ENCODE measurements around the gene ZSCAN12. TPM values are rescaled to one million over a fixed set of nuclear protein-coding genes. Genes with fewer than 3 reads are reported as not detected.

Gene ZSCAN12
- total RNA-seq, 1 donor from 2014 or later, result 20.7 TPM

- H3K36me3 ChIP-seq, result no peaks in the 10 kb centered on the region
- peaks cover 15% of the 10 kb centered on the region for H3K4me1 ChIP-seq
- no peak overlapping the region for H3K27ac ChIP-seq
- Mint-ChIP-seq H3K36me3 (peaks cover 17% of the 10 kb centered on the region), H3K4me1 (peaks cover 26% of the 10 kb centered on the region), H3K9me3 (peaks cover 7% of the 10 kb centered on the region), H3K27me3 (ENCODE audit: insufficient read depth, low read depth) (peaks cover 3% of the 10 kb centered on the region), H3K4me3 (peak overlapping the region; percentile 100), H3K27ac (no peak overlapping the region)
- H3K79me2 ChIP-seq (ENCODE audit: low read depth), result peaks cover 44% of the 10 kb centered on the region
- TF ChIP-seq EZH2 (IDR thresholded peaks at IDR 0.05) (no peak), EZH2phosphoT487 (IDR thresholded peaks at IDR 0.05) (no peak), CTCF (IDR thresholded peaks at IDR 0.05) (no peak)
- no peak for DNase-seq (ENCODE audit: low spot score)
- H3K4me3 ChIP-seq, result peak overlapping the region; percentile 94
- no peaks in the 10 kb centered on the region for H3K9me3 ChIP-seq (ENCODE audit: low read depth)
- no peak overlapping the region for H2AFZ ChIP-seq (replicated peaks)
- H3K4me2 ChIP-seq, result peak overlapping the region; percentile 89
- H3K9ac ChIP-seq, result no peak overlapping the region
- peaks cover 10% of the 10 kb centered on the region for H3F3A ChIP-seq (ENCODE audit: low read depth)
- peaks cover 19% of the 10 kb centered on the region for H4K20me1 ChIP-seq (ENCODE audit: low read depth)
- H3K27me3 ChIP-seq, result peaks cover 22% of the 10 kb centered on the region
Observed at GRCh38 chr6:28351087-28351486, 48.5 kb downstream of the ZSCAN12 start.

- H3K27me3 ChIP-seq, result peaks cover 32% of the 10 kb centered on the region
- H4K20me1 ChIP-seq (ENCODE audit: low read depth), result peaks cover 10% of the 10 kb centered on the region
- peaks cover 17% of the 10 kb centered on the region for H3K36me3 Mint-ChIP-seq
- H3K4me3 ChIP-seq, result peak within 1 kb of the TSS; percentile 94
- H3K4me1 ChIP-seq, result peaks cover 9% of the 10 kb centered on the region
- H3F3A ChIP-seq (ENCODE audit: low read depth), result peaks cover 7% of the 10 kb centered on the region
- TF ChIP-seq EZH2phosphoT487 (IDR thresholded peaks at IDR 0.05) (no peak), EZH2 (IDR thresholded peaks at IDR 0.05) (no peak), CTCF (IDR thresholded peaks at IDR 0.05) (no peak)
- peaks cover 7% of the 10 kb centered on the region for H3K9me3 Mint-ChIP-seq
- peak within 1 kb of the TSS; percentile 99 for H3K27ac Mint-ChIP-seq
- H3K36me3 ChIP-seq, result no peaks in the 10 kb centered on the region
- peak; percentile 91 for DNase-seq (ENCODE audit: low spot score)
- H2AFZ ChIP-seq (replicated peaks), result peak within 1 kb of the TSS; percentile 100
- peak within 1 kb of the TSS; percentile 23 for H3K27ac ChIP-seq
- H3K4me1 Mint-ChIP-seq, result peaks cover 18% of the 10 kb centered on the region
- peaks cover 44% of the 10 kb centered on the region for H3K79me2 ChIP-seq (ENCODE audit: low read depth)
- peaks cover 6% of the 10 kb centered on the region for H3K27me3 Mint-ChIP-seq (ENCODE audit: insufficient read depth, low read depth)
- peak within 1 kb of the TSS; percentile 100 for H3K4me3 Mint-ChIP-seq
- H3K4me2 ChIP-seq, result peak within 1 kb of the TSS; percentile 89
- peak within 1 kb of the TSS; percentile 76 for H3K9ac ChIP-seq
- H3K9me3 ChIP-seq (ENCODE audit: low read depth), result no peaks in the 10 kb centered on the region
Observed at GRCh38 chr6:28349892-28350737, 49.4 kb downstream of the ZSCAN12 start, which contains the start of gene ZKSCAN3. Gene ZKSCAN3 (plus strand): TSS chr6:28349947. CDS start chr6:28359587, 9,640 bp downstream.

- Histone ChIP-seq H3K27ac (no peak overlapping the region), H4K20me1 (ENCODE audit: low read depth) (peaks cover 4% of the 10 kb centered on the region), H3K27me3 (peaks cover 39% of the 10 kb centered on the region), H3K4me3 (peak overlapping the region; percentile 94), H3K4me1 (peaks cover 9% of the 10 kb centered on the region), H3F3A (ENCODE audit: low read depth) (peaks cover 7% of the 10 kb centered on the region), H3K79me2 (ENCODE audit: low read depth) (peaks cover 44% of the 10 kb centered on the region), H2AFZ (replicated peaks) (peak overlapping the region; percentile 100), H3K4me2 (peak overlapping the region; percentile 89), H3K9ac (peak overlapping the region; percentile 76), H3K9me3 (ENCODE audit: low read depth) (no peaks in the 10 kb centered on the region), H3K36me3 (no peaks in the 10 kb centered on the region)
- H3K27ac Mint-ChIP-seq, result peak overlapping the region; percentile 99
- H3K4me1 Mint-ChIP-seq, result peaks cover 18% of the 10 kb centered on the region
- H3K36me3 Mint-ChIP-seq, result peaks cover 17% of the 10 kb centered on the region
- peaks cover 7% of the 10 kb centered on the region for H3K9me3 Mint-ChIP-seq
- peak overlapping the region; percentile 100 for H3K4me3 Mint-ChIP-seq
- no peak for TF ChIP-seq EZH2phosphoT487 (IDR thresholded peaks at IDR 0.05)
- H3K27me3 Mint-ChIP-seq (ENCODE audit: insufficient read depth, low read depth), result peaks cover 6% of the 10 kb centered on the region
- DNase-seq (ENCODE audit: low spot score), result no peak
Observed at GRCh38 chr6:28349344-28349891, 50.1 kb downstream of the ZSCAN12 start.
